Stimulated activated naive CD8-positive, alpha-beta T cell treated with anti-CD3 and anti-CD28 coated beads, Interleukin-15, Interleukin-2, amounts not matched to agents 100 ng/mL and 50 ng/mL, for 24 hours (primary cell): ENCODE data around the gene DSCAML1.

Source experiments
- H3K27ac Mint-ChIP-seq: one replicate; pipeline ENCODE4 v1.8.0; 2021; ENCODE audit warnings: mild to moderate bottlenecking, mixed read lengths
- H3K27me3 Mint-ChIP-seq: one replicate; pipeline ENCODE4 v1.8.0; 2021; ENCODE audit warnings: mixed read lengths
- H3K36me3 Mint-ChIP-seq: one replicate; pipeline ENCODE4 v1.8.0; 2021; ENCODE audit warnings: low read depth, mixed read lengths
- H3K4me1 Mint-ChIP-seq: one replicate; pipeline ENCODE4 v1.8.0; 2021; ENCODE audit warnings: low read depth, mixed read lengths
- H3K4me3 Mint-ChIP-seq: one replicate; pipeline ENCODE4 v1.8.0; 2021; ENCODE audit warnings: mild to moderate bottlenecking, mixed read lengths
- H3K9me3 Mint-ChIP-seq: one replicate; pipeline ENCODE4 v1.8.0; 2021; ENCODE audit warnings: mixed read lengths

The DSCAML1 gene

GRCh38 chr11:117642396-117642795 lies 154.6 kb downstream of the DSCAML1 start:
- H3K4me1 Mint-ChIP-seq = no peaks in the 10 kb centered on the region
- H3K36me3 Mint-ChIP-seq = no peaks in the 10 kb centered on the region
- H3K27ac Mint-ChIP-seq = no peak overlapping the region
- H3K4me3 Mint-ChIP-seq = no peak overlapping the region
- no peaks in the 10 kb centered on the region for H3K9me3 Mint-ChIP-seq
- H3K27me3 Mint-ChIP-seq = peaks cover 3% of the 10 kb centered on the region

- Mint-ChIP-seq H3K27ac (no peak overlapping the region), H3K9me3 (no peaks in the 10 kb centered on the region), H3K36me3 (no peaks in the 10 kb centered on the region), H3K4me1 (no peaks in the 10 kb centered on the region), H3K4me3 (no peak overlapping the region), H3K27me3 (no peaks in the 10 kb centered on the region)
Measured at GRCh38 chr11:117641008-117641915, 155.8 kb downstream of the DSCAML1 start.

- Mint-ChIP-seq H3K4me3 (no peak overlapping the region), H3K4me1 (no peaks in the 10 kb centered on the region), H3K9me3 (no peaks in the 10 kb centered on the region), H3K27me3 (no peaks in the 10 kb centered on the region), H3K36me3 (no peaks in the 10 kb centered on the region), H3K27ac (no peak overlapping the region)
Measured at GRCh38 chr11:117640041-117640440, 157.0 kb downstream of the DSCAML1 start.

GRCh38 chr11:117639601-117640000 lies 157.4 kb downstream of the DSCAML1 start:
- Mint-ChIP-seq H3K4me1 (no peaks in the 10 kb centered on the region), H3K4me3 (no peak overlapping the region), H3K9me3 (no peaks in the 10 kb centered on the region), H3K27ac (no peak overlapping the region), H3K27me3 (no peaks in the 10 kb centered on the region), H3K36me3 (no peaks in the 10 kb centered on the region)

GRCh38 chr11:117638911-117639543 lies 158.0 kb downstream of the DSCAML1 start:
- no peaks in the 10 kb centered on the region for H3K4me1 Mint-ChIP-seq
- H3K4me3 Mint-ChIP-seq = no peak overlapping the region
- no peak overlapping the region for H3K27ac Mint-ChIP-seq
- no peaks in the 10 kb centered on the region for H3K36me3 Mint-ChIP-seq
- no peaks in the 10 kb centered on the region for H3K9me3 Mint-ChIP-seq
- no peaks in the 10 kb centered on the region for H3K27me3 Mint-ChIP-seq

- no peaks in the 10 kb centered on the region for H3K9me3 Mint-ChIP-seq
- no peak overlapping the region for H3K4me3 Mint-ChIP-seq
- H3K36me3 Mint-ChIP-seq = no peaks in the 10 kb centered on the region
- H3K27me3 Mint-ChIP-seq = no peaks in the 10 kb centered on the region
- H3K27ac Mint-ChIP-seq = no peak overlapping the region
- no peaks in the 10 kb centered on the region for H3K4me1 Mint-ChIP-seq
Measured at GRCh38 chr11:117634756-117635603, 162.0 kb downstream of the DSCAML1 start.

GRCh38 chr11:117633976-117634755 lies 162.8 kb downstream of the DSCAML1 start:
- no peaks in the 10 kb centered on the region for H3K9me3 Mint-ChIP-seq
- no peak overlapping the region for H3K27ac Mint-ChIP-seq
- H3K4me1 Mint-ChIP-seq = no peaks in the 10 kb centered on the region
- H3K4me3 Mint-ChIP-seq = no peak overlapping the region
- H3K36me3 Mint-ChIP-seq = no peaks in the 10 kb centered on the region
- no peaks in the 10 kb centered on the region for H3K27me3 Mint-ChIP-seq

- H3K4me1 Mint-ChIP-seq = no peaks in the 10 kb centered on the region
- H3K9me3 Mint-ChIP-seq = no peaks in the 10 kb centered on the region
- H3K4me3 Mint-ChIP-seq = no peak overlapping the region
- no peaks in the 10 kb centered on the region for H3K27me3 Mint-ChIP-seq
- H3K36me3 Mint-ChIP-seq = no peaks in the 10 kb centered on the region
- no peak overlapping the region for H3K27ac Mint-ChIP-seq
Measured at GRCh38 chr11:117633186-117633754, 163.7 kb downstream of the DSCAML1 start.

GRCh38 chr11:117632306-117632705 lies 164.7 kb downstream of the DSCAML1 start:
- H3K4me1 Mint-ChIP-seq = no peaks in the 10 kb centered on the region
- H3K9me3 Mint-ChIP-seq = no peaks in the 10 kb centered on the region
- H3K36me3 Mint-ChIP-seq = no peaks in the 10 kb centered on the region
- H3K27me3 Mint-ChIP-seq = no peaks in the 10 kb centered on the region
- H3K27ac Mint-ChIP-seq = no peak overlapping the region
- no peak overlapping the region for H3K4me3 Mint-ChIP-seq

GRCh38 chr11:117631336-117632140 lies 165.5 kb downstream of the DSCAML1 start:
- H3K9me3 Mint-ChIP-seq = no peaks in the 10 kb centered on the region
- H3K36me3 Mint-ChIP-seq = no peaks in the 10 kb centered on the region
- no peaks in the 10 kb centered on the region for H3K27me3 Mint-ChIP-seq
- H3K27ac Mint-ChIP-seq = no peak overlapping the region
- no peaks in the 10 kb centered on the region for H3K4me1 Mint-ChIP-seq
- no peak overlapping the region for H3K4me3 Mint-ChIP-seq

- H3K27me3 Mint-ChIP-seq = no peaks in the 10 kb centered on the region
Measured at GRCh38 chr11:117629891-117630538, 167.0 kb downstream of the DSCAML1 start.

GRCh38 chr11:117629146-117629545 lies 167.9 kb downstream of the DSCAML1 start:
- no peak overlapping the region for H3K27ac Mint-ChIP-seq
- no peaks in the 10 kb centered on the region for H3K9me3 Mint-ChIP-seq
- H3K27me3 Mint-ChIP-seq = no peaks in the 10 kb centered on the region
- no peaks in the 10 kb centered on the region for H3K4me1 Mint-ChIP-seq
- H3K36me3 Mint-ChIP-seq = no peaks in the 10 kb centered on the region
- no peak overlapping the region for H3K4me3 Mint-ChIP-seq

More at GRCh38 chr11:117629891-117630538, 167.0 kb downstream of the DSCAML1 start:
- H3K27ac Mint-ChIP-seq = no peak overlapping the region
- no peaks in the 10 kb centered on the region for H3K4me1 Mint-ChIP-seq
- H3K36me3 Mint-ChIP-seq = no peaks in the 10 kb centered on the region
- no peak overlapping the region for H3K4me3 Mint-ChIP-seq
- H3K9me3 Mint-ChIP-seq = no peaks in the 10 kb centered on the region

- no peaks in the 10 kb centered on the region for H3K9me3 Mint-ChIP-seq
- H3K4me3 Mint-ChIP-seq = no peak overlapping the region
- no peaks in the 10 kb centered on the region for H3K27me3 Mint-ChIP-seq
- H3K4me1 Mint-ChIP-seq = no peaks in the 10 kb centered on the region
- H3K27ac Mint-ChIP-seq = no peak overlapping the region
- H3K36me3 Mint-ChIP-seq = no peaks in the 10 kb centered on the region
Measured at GRCh38 chr11:117627259-117627658, 169.8 kb downstream of the DSCAML1 start.
